Kidney capillary endothelial cell (primary cell): Measurements from ENCODE around the gene TRIL.
A peak's percentile ranks its signal among the peaks of the same experiment; 100 is the strongest.

Source experiments
- DNase-seq: peaks from one replicate; pipeline ENCODE4 v3.0.0-alpha.2; 2018; ENCODE audit warnings: low spot score

The TRIL gene

GRCh38 chr7:28983396-28984190 is 25.5 kb upstream of the TRIL start:
- DNase-seq: no peak

- DNase-seq: no peak
These were observed 23.0 kb upstream of the TRIL start for GRCh38 chr7:28981161-28981465.

GRCh38 chr7:28980451-28981160 is 22.5 kb upstream of the TRIL start:
- no peak for DNase-seq

GRCh38 chr7:28979776-28980175 is 21.6 kb upstream of the TRIL start:
- DNase-seq: no peak

- no peak for DNase-seq
These were observed 19.8 kb upstream of the TRIL start for GRCh38 chr7:28977881-28978280.

GRCh38 chr7:28976022-28976421 is 17.9 kb upstream of the TRIL start:
- no peak for DNase-seq

GRCh38 chr7:28973591-28973990 is 15.5 kb upstream of the TRIL start:
- DNase-seq: no peak

- DNase-seq: no peak
These were observed 5.9 kb upstream of the TRIL start for GRCh38 chr7:28964056-28964455.

GRCh38 chr7:28961972-28962371 is 3.8 kb upstream of the TRIL start:
- no peak for DNase-seq

GRCh38 chr7:28960071-28960840 is 2.1 kb upstream of the TRIL start:
- no peak for DNase-seq

- no peak for DNase-seq
These were observed 834 bp upstream of the TRIL start for GRCh38 chr7:28958980-28959347.

- DNase-seq: no peak
These were observed 337 bp downstream of the TRIL start for GRCh38 chr7:28957751-28958234.

GRCh38 chr7:28957064-28957750 is 923 bp downstream of the TRIL start:
- DNase-seq: no peak

GRCh38 chr7:28956608-28957063 is 1.5 kb downstream of the TRIL start:
- peak; percentile 52 for DNase-seq

GRCh38 chr7:28955718-28956607 is 2.2 kb downstream of the TRIL start:
- DNase-seq: peak; percentile 63

- DNase-seq: no peak
These were observed 2.8 kb downstream of the TRIL start for GRCh38 chr7:28955356-28955717.

- DNase-seq: no peak
These were observed 3.2 kb downstream of the TRIL start for GRCh38 chr7:28954946-28955345.

- no peak for DNase-seq
These were observed 3.7 kb downstream of the TRIL start for GRCh38 chr7:28954471-28954870.

- no peak for DNase-seq
These were observed 4.5 kb downstream of the TRIL start for GRCh38 chr7:28953633-28954032.

- no peak for DNase-seq
These were observed 16.0 kb downstream of the TRIL start for GRCh38 chr7:28942168-28942567.

- no peak for DNase-seq
These were observed 16.5 kb downstream of the TRIL start for GRCh38 chr7:28941633-28942032.
